Measurements from ENCODE around the gene FLNB.

Gene FLNB

GRCh38 chr3:58034738-58035523 lies 26.7 kb downstream of the FLNB start:
- DNase-seq, result peak; percentile 64

DNA sequence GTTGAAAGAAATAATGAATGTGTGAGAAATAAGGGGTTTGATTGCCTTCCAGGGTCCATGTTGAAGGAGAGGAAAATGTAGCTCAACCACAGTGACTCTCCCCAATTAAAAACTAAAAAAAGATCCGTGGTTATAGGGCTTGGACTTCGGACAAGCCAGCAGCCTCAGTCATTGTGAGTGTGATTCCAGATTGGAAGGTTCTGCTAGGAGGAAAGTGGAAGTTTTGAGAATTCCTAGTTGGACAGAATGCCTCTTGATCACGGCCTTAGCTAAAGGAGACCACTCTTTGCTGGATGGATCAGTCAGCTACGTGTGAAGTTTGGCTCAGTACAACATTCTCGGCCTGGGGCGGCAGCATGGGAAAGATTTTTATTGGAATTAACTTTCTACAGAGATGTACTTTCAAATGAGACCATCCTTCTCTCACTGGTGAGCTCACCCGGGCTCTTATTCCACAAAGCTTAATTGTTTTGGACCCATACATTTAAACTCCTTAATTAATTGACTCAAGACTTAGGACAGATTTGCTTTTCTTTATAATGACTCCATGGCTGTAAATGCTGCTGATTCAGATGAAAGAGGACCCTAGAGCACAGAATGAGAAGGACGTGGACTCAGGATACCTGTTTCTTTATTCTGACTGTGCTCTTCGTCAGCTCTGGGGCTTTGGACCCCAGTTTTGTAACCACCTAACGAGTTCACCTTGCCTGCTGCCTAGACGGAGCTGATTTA lies 27.5 kb downstream of the FLNB start:
- no peak for DNase-seq

GRCh38 chr3:58036293-58037032 lies 28.2 kb downstream of the FLNB start:
- DNase-seq, result no peak

- DNase-seq, result no peak
These were observed 29.1 kb downstream of the FLNB start for GRCh38 chr3:58037141-58037910.

DNA sequence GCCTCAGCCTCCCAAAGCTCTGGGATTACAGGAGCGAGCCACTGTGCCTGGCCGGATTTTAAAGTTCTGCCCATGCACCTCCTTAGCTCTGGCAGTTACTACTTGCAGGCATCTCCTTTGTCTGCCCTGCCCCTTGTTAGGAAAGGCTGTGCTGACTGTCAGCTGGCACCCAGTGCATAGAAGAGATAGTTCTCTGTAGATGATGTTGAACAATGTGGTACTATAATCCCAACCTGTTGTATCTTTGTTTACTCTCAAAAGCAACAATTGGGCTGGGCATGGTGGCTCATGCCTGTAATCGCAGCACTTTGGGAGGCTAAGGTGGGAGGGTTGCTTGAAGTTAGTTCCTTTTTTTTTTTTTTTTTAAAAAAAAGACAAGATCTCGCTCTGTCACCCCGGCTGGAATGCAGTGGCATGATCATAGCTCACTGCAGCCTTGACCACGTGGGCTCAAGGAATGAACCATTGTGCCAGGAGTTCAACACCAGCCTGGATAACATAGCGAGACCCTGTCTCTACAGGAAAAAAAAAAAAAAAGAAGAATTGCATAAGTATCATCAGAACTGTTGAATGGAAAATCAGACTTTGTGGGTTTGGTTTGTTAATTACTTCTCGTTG lies 30.6 kb downstream of the FLNB start:
- no peak for DNase-seq

DNA sequence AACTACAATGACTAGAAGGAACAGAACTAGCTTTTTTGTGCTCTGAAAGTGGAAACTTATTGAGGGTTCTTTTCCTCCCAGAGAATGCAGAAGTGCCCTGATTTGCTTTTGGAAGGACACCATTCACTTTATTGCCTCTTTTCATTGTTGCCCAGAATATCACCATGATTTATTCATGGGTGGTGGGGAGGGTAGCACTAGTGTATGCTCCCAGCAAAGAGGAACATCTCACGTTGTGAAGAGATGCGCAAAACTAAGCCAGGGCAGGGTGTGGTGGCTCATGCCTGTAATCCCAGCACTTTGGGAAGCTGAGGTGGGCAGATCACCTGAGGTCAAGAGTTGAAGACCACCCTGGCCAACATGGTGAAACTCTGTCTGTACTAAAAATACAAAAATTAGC lies 31.4 kb downstream of the FLNB start:
- DNase-seq, result no peak

GRCh38 chr3:58041182-58041825 lies 33.1 kb downstream of the FLNB start:
- no peak for DNase-seq

DNA sequence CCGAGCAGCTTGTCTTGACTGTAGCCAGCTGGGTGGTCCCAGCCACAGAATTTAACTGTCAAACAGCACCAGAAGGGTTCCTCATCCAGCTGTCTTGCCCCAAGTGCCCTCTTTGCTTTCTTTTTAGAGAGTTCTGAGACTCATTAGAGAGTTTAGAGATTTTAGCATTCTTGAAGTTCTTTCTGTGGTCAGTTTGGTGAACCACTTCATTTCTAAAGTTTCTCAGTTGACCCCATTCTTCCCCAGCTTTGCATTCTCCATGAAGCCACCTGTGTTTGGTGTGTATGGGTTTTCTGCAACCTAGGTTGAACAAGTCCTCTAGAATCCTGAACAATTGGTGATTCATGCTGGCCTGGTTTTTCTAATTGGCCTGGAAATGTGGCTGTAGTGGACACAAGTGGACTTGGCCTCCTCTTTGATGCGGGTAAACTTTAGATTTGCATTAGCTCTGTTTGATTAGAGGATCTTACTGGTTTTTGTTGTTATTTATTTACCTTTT lies 33.7 kb downstream of the FLNB start:
- DNase-seq, result no peak

DNA sequence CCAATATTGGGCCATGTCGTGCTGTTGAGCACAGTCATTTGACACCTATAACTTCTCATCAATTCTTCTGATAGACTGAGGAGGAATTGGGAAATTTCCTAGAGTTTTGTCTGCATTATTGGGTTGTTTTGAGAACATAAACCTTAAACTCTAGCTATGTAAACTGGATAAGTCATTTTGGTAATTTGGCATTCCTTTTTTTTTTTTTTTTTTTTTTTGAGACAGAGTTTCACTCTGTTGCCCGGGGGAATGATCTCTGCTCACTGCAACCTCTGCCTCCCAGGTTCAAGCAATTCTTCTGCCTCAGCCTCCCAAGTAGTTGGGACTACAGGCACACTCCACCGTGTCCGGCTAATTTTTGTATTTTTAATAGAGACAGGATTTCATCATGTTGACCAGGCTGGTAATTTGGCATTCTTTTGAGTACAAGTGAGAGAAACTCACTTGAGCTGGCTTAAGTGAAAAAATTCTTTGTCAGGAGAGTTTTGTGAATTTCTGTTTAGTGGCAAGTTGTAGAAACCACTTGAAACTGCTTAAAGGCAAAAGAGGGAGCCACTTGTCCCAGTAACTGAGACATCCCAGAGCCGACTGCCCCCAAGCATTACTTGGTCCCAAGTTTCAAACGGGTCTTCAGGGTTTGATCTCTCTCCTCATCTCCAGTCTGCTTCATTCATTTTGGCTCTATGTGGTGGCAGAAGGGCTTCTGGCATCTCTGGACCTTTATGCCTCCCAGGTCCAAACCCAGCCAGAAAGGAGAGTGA lies 34.9 kb downstream of the FLNB start:
- DNase-seq, result no peak

GRCh38 chr3:58043933-58044332 lies 35.7 kb downstream of the FLNB start:
- no peak for DNase-seq

GRCh38 chr3:58044691-58045483 lies 36.7 kb downstream of the FLNB start:
- peak; percentile 6 for DNase-seq

GRCh38 chr3:58047826-58048225 lies 39.6 kb downstream of the FLNB start:
- DNase-seq, result no peak

DNA sequence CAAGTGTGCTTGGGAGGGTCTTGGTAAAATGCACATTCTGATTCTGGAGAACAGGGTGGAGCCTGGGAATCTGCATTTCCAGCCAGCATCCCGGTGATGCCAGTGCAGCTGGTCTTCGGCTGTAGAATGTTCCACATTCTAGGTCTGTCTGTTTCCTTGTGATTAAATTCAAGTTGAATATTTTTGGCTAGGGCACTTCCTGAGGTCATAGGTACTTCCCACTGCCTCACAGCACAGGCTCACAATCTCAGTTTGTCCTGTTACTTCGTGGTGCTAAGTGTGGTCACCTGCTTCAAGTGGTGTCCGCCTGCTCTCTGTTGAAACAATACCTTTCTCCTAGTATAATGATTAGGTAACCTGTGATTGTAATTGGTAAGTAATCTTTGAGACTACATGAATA lies 40.1 kb downstream of the FLNB start:
- DNase-seq, result peak; percentile 21

- peak; percentile 31 for DNase-seq
These were observed 41.0 kb downstream of the FLNB start for GRCh38 chr3:58049143-58049785.

- peak; percentile 50 for DNase-seq
These were observed 43.0 kb downstream of the FLNB start for GRCh38 chr3:58051196-58051595.

DNA sequence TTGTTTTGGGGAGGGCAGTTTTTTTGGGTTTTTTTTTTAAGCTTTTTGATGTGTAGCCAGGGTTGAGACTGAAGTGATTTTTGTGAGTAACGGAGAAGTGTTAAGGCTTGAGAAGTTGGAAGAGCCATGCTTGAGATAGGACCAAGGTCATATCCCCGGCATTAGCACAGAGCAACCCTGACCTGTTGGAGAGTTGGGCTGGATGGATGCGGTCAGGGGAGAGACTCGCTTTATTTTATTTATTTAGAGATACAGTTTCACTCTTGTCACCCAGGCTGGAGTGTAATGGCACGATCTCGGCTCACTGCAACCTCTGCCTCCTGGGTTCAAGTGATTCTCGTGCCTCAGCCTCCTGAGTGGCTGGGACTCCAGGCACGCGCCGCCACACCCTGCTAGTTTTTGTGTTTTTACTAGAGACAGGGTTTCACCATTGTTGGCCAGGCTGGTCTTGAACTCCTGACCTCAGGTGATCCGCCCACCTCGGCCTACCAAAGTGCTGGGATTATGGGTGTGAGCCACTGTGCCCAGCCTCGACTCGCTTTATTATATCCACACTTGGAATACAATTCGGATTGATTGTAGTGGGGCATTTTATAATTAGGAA lies 43.5 kb downstream of the FLNB start:
- DNase-seq, result peak; percentile 53

- DNase-seq, result peak; percentile 66
These were observed 44.4 kb downstream of the FLNB start for GRCh38 chr3:58052373-58053273.

- DNase-seq, result no peak
These were observed 46.4 kb downstream of the FLNB start for GRCh38 chr3:58054652-58055051.
